Measurements from ENCODE around the gene MLST8.

- TF ChIP-seq RAD21 (IDR thresholded peaks at IDR 0.05; ENCODE audit: low read depth) (no peak), EP300 (IDR thresholded peaks at IDR 0.05; ENCODE audit: borderline replicate concordance) (peak; percentile 42), MAX (IDR thresholded peaks at IDR 0.05) (peak; percentile 67; the same call in 1 of the 2 replicates), EGR1 (IDR thresholded peaks at IDR 0.05) (peak; percentile 90), REST (IDR thresholded peaks at IDR 0.05; ENCODE audit: low read depth) (no peak), NFIC (IDR thresholded peaks at IDR 0.05) (no peak)
Measured at GRCh38 chr16:2205104-2205966, at the start of gene MLST8.

Measured in Ishikawa (cell line).